Measurements from ENCODE around the gene MRPL52. TPM values are rescaled to one million over a fixed set of nuclear protein-coding genes. Genes with fewer than 3 reads are reported as not detected.

Gene MRPL52
- total and polyA plus RNA-seq, 2 of the 13 experiments (the other 11 are each of a cell fraction or from before 2014, with no cell fraction given), result 118 to 329 TPM

- TF ChIP-seq, protein P1, sequence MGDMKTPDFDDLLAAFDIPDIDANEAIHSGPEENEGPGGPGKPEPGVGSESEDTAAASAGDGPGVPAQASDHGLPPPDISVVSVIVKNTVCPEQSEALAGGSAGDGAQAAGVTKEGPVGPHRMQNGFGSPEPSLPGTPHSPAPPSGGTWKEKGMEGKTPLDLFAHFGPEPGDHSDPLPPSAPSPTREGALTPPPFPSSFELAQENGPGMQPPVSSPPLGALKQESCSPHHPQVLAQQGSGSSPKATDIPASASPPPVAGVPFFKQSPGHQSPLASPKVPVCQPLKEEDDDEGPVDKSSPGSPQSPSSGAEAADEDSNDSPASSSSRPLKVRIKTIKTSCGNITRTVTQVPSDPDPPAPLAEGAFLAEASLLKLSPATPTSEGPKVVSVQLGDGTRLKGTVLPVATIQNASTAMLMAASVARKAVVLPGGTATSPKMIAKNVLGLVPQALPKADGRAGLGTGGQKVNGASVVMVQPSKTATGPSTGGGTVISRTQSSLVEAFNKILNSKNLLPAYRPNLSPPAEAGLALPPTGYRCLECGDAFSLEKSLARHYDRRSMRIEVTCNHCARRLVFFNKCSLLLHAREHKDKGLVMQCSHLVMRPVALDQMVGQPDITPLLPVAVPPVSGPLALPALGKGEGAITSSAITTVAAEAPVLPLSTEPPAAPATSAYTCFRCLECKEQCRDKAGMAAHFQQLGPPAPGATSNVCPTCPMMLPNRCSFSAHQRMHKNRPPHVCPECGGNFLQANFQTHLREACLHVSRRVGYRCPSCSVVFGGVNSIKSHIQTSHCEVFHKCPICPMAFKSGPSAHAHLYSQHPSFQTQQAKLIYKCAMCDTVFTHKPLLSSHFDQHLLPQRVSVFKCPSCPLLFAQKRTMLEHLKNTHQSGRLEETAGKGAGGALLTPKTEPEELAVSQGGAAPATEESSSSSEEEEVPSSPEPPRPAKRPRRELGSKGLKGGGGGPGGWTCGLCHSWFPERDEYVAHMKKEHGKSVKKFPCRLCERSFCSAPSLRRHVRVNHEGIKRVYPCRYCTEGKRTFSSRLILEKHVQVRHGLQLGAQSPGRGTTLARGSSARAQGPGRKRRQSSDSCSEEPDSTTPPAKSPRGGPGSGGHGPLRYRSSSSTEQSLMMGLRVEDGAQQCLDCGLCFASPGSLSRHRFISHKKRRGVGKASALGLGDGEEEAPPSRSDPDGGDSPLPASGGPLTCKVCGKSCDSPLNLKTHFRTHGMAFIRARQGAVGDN (CRISPR knock-in tag; IDR thresholded peaks at IDR 0.05), result 0 out of 2 replicates have a peak, but pooled peaks have one; percentile 9
- TF ChIP-seq CENPT (CRISPR knock-in tag; IDR thresholded peaks at IDR 0.05; ENCODE audit: low read depth) (no peak), XRCC5 (optimal IDR thresholded peaks at IDR 0.05; ENCODE audit: low read length) (no peak)
Measured at GRCh38 chr14:22841311-22841710, 11.6 kb downstream of the MRPL52 start (continued).

GRCh38 chr14:22841769-22842168 lies 12.1 kb downstream of the MRPL52 start:
- DNase-seq (ENCODE audit: low spot score), result no peak
- FAIRE-seq, result no peak
- Histone ChIP-seq H2AFZ (ENCODE audit: low read length) (no peak overlapping the region), H3K4me3 (replicated peaks in 1 of 3; ENCODE audit: insufficient read depth in 1 of 3, low read depth in 2 of 3, low read length in 3 of 3) (no peak overlapping the region), H3K27ac (ENCODE audit: extremely low read length, insufficient read depth, low read length) (no peak overlapping the region), H3K4me1 (ENCODE audit: insufficient read depth, low read length) (peaks cover 33% of the 10 kb centered on the region), H3K9ac (ENCODE audit: insufficient read depth, low read depth, low read length) (no peak overlapping the region), H4K20me1 (ENCODE audit: insufficient read depth, low read length) (no peaks in the 10 kb centered on the region), H3K79me2 (ENCODE audit: insufficient read depth, low read length) (no peaks in the 10 kb centered on the region), H3K4me2 (ENCODE audit: low read depth, low read length) (no peak overlapping the region), H3K36me3 (replicated peaks in 1 of 2; ENCODE audit: control insufficient read depth in 1 of 2, insufficient read depth in 2 of 2, low read length in 2 of 2) (no peaks in the 10 kb centered on the region), H3K9me3 (ENCODE audit: low read length) (no peaks in the 10 kb centered on the region), H3K27me3 (ENCODE audit: control insufficient read depth in 1 of 2, insufficient read depth in 2 of 2, low read length in 2 of 2) (peaks cover 1 to 5% of the 10 kb centered on the region in 2 experiments; a peak in 1 of 5 replicates)
- ChIA-PET CTCF (ENCODE audit: low intra/inter-chr PET ratio, low total read pairs) (no interaction called here), POLR2A (interaction anchor here (1.4 kb wide), 1 partner anchor 165 kb away, joined by 5 read pairs; no protein-coding TSS in a partner anchor)
- intact Hi-C loops (cut with micrococcal nuclease; ENCODE audit: unreplicated experiment), result no loop called here
- 59% methylated on average over 8 of the region's 8 CpGs for WGBS (ENCODE audit: low lambda C conversion rate)
- ATAC-seq, result no peak
- in situ Hi-C loops (cut with HindIII; ENCODE audit: extremely low pct_ligation_motif_present, low pct_unique_long_range_greater_than_20kb), result no loop called here
- no TSS peak for BruUV-seq (replicated peaks)
- TF ChIP-seq ZNF136 (CRISPR knock-in tag; IDR thresholded peaks at IDR 0.05; ENCODE audit: low read depth) (no peak), NRL (CRISPR knock-in tag; IDR thresholded peaks at IDR 0.05; ENCODE audit: borderline replicate concordance) (no peak), CAMTA2 (CRISPR knock-in tag; IDR thresholded peaks at IDR 0.05; ENCODE audit: borderline replicate concordance) (no peak), CCAR2 (optimal IDR thresholded peaks at IDR 0.05; ENCODE audit: low read depth, low read length) (no peak), ZNF619 (CRISPR knock-in tag; IDR thresholded peaks at IDR 0.05) (no peak), ZNF512B (CRISPR knock-in tag; IDR thresholded peaks at IDR 0.05; ENCODE audit: borderline replicate concordance) (no peak), GMEB2 (CRISPR knock-in tag; IDR thresholded peaks at IDR 0.05; ENCODE audit: low read depth) (no peak)
- TF ChIP-seq, protein P2, sequence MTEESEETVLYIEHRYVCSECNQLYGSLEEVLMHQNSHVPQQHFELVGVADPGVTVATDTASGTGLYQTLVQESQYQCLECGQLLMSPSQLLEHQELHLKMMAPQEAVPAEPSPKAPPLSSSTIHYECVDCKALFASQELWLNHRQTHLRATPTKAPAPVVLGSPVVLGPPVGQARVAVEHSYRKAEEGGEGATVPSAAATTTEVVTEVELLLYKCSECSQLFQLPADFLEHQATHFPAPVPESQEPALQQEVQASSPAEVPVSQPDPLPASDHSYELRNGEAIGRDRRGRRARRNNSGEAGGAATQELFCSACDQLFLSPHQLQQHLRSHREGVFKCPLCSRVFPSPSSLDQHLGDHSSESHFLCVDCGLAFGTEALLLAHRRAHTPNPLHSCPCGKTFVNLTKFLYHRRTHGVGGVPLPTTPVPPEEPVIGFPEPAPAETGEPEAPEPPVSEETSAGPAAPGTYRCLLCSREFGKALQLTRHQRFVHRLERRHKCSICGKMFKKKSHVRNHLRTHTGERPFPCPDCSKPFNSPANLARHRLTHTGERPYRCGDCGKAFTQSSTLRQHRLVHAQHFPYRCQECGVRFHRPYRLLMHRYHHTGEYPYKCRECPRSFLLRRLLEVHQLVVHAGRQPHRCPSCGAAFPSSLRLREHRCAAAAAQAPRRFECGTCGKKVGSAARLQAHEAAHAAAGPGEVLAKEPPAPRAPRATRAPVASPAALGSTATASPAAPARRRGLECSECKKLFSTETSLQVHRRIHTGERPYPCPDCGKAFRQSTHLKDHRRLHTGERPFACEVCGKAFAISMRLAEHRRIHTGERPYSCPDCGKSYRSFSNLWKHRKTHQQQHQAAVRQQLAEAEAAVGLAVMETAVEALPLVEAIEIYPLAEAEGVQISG (CRISPR knock-in tag; IDR thresholded peaks at IDR 0.05), result peak; percentile 39; the same call in 1 of the 2 replicates

Data from HepG2 (cell line).